Endothelial cell of umbilical vein (primary cell): ENCODE data around the gene FLT3. TPM values are rescaled to one million over a fixed set of nuclear protein-coding genes. Genes with fewer than 3 reads are reported as not detected.

Experiments
- BruUV-seq: library from RNA; stranded (reverse); fragments of 400-500 nt; replicated peaks from 2 replicates; lab custom pipeline; 2021; lab: Mats Ljungman, UMichigan
- CTCF ChIA-PET: fragments of 300-600, 350-600 bp; sonication (Branson Sonifier 250); formaldehyde crosslinking; loops from one replicate; lab custom pipeline; 2021; ENCODE audit warnings: antibody characterized with exemption, inconsistent platforms; lab: Charles Lee
- POLR2A ChIA-PET: fragments of 300-600, 350-600 bp; sonication (Branson Sonifier 250); formaldehyde crosslinking; loops from one replicate; lab custom pipeline; 2021; ENCODE audit warnings: antibody characterized with exemption, inconsistent platforms; lab: Charles Lee
- DNase-seq: peaks from one replicate; pipeline ENCODE4 v3.0.0-alpha.2; 2011; ENCODE audit warnings: low read depth, low spot score
- FAIRE-seq: peaks from 2 replicates; lab custom pipeline; 2011; peaks lifted over from hg19 to GRCh38; lab: Jason Lieb, UNC
- H2AFZ ChIP-seq: 2 replicates; pipeline ENCODE4 v1.6.0; 2012; ENCODE audit warnings: low read depth, low read length, control low read depth, inconsistent platforms
- H3K27ac ChIP-seq: 2 replicates; pipeline ENCODE4 v1.5.1; 2011; ENCODE audit warnings: low read depth, mild to moderate bottlenecking, control low read depth, low read length, moderate library complexity; ENCODE audit not compliant: insufficient read depth
- H3K27me3 ChIP-seq, 2 experiments: 2 replicates each; pipeline versions ENCODE4 v1.6.0 to v1.6.1; 2011; ENCODE audit warnings: low read length in 2 of 2, mixed read lengths in 1 of 2; ENCODE audit not compliant: control insufficient read depth in 2 of 2, insufficient read depth in 2 of 2
- H3K36me3 ChIP-seq, 2 experiments: 2 replicates in 1 of 2; 3 replicates in 1 of 2; pipeline ENCODE4 v1.5.1; 2011; ENCODE audit warnings: low read length in 2 of 2, mild to moderate bottlenecking in 1 of 2, moderate library complexity in 1 of 2; ENCODE audit not compliant: control insufficient read depth in 2 of 2, insufficient read depth in 2 of 2; ENCODE audit errors: extremely low read depth in 1 of 2
- H3K4me1 ChIP-seq: 3 replicates; pipeline ENCODE4 v1.5.1; 2011; ENCODE audit warnings: mild to moderate bottlenecking, low read length; ENCODE audit not compliant: control insufficient read depth, insufficient read depth; ENCODE audit errors: extremely low read depth
- H3K4me2 ChIP-seq: 2 replicates; pipeline ENCODE4 v1.6.1; 2011; ENCODE audit warnings: low read length, control low read depth, mixed read lengths; ENCODE audit not compliant: insufficient read depth
- H3K4me3 ChIP-seq, 3 experiments: fragments of 200-600 bp in 1 of 3; sonication (generic), shearing (Covaris generic) in 1 of 3; replicated peaks in 1 of 3; 2 replicates each; pipeline ENCODE4 v1.5.1; 2011 to 2016; ENCODE audit warnings: control low read depth in 3 of 3, low read length in 3 of 3, mild to moderate bottlenecking in 2 of 3, inconsistent platforms in 1 of 3, low read depth in 1 of 3, moderate library complexity in 1 of 3; ENCODE audit not compliant: insufficient read depth in 1 of 3
- H3K79me2 ChIP-seq: 2 replicates; pipeline ENCODE4 v1.6.0; 2012; ENCODE audit warnings: low read length, inconsistent platforms; ENCODE audit not compliant: control insufficient read depth, insufficient read depth
- H3K9ac ChIP-seq: replicated peaks from 2 replicates; pipeline ENCODE3; 2011; ENCODE audit warnings: low read length, control low read depth; ENCODE audit not compliant: insufficient read depth; ENCODE audit errors: extremely low read depth
- H3K9me1 ChIP-seq: replicated peaks from 3 replicates; pipeline ENCODE4 v1.6.0; 2011; ENCODE audit warnings: mild to moderate bottlenecking, low read length; ENCODE audit not compliant: control insufficient read depth, insufficient read depth; ENCODE audit errors: extremely low read depth
- H3K9me3 ChIP-seq: replicated peaks from 2 replicates; pipeline ENCODE4 v1.5.1; 2012; ENCODE audit warnings: low read length, inconsistent platforms; ENCODE audit not compliant: control insufficient read depth, insufficient read depth
- H4K20me1 ChIP-seq: replicated peaks from 2 replicates; pipeline ENCODE3; 2011; ENCODE audit warnings: mild to moderate bottlenecking, low read length; ENCODE audit not compliant: control insufficient read depth, insufficient read depth; ENCODE audit errors: extremely low read depth
- EZH2 ChIP-seq: IDR thresholded peaks from 2 replicates; pipeline ENCODE4 v1.6.1; 2012; ENCODE audit warnings: borderline replicate concordance, low read depth, mild to moderate bottlenecking, moderate library complexity, low read length, inconsistent platforms; ENCODE audit not compliant: severe bottlenecking
- FOS ChIP-seq: IDR thresholded peaks from 2 replicates; pipeline ENCODE4 v1.6.1; 2011; ENCODE audit warnings: mild to moderate bottlenecking, low read length, moderate library complexity, borderline replicate concordance; ENCODE audit not compliant: insufficient read depth
- GATA2 ChIP-seq: IDR thresholded peaks from 2 replicates; pipeline ENCODE4 v1.7.0; 2011; ENCODE audit warnings: low read depth, mild to moderate bottlenecking, moderate library complexity, mixed read lengths, low read length; ENCODE audit not compliant: insufficient read length, insufficient read depth
- JUN ChIP-seq: IDR thresholded peaks from 2 replicates; pipeline ENCODE4 v1.6.1; 2011; ENCODE audit warnings: borderline replicate concordance, low read depth; ENCODE audit not compliant: insufficient read length, insufficient read depth
- MYC ChIP-seq: IDR thresholded peaks from one replicate; pipeline ENCODE4 v1.6.1; 2011; ENCODE audit warnings: mild to moderate bottlenecking, low read depth, low read length
- dilution Hi-C: fragments of 300-500 bp; cut with MboI; formaldehyde crosslinking; loops from one replicate; pipeline ENCODE4 v1.15.0; 2019; ENCODE audit warnings: low sequenced_read_pairs; ENCODE audit not compliant: extremely low pct_ligation_motif_present
- intact Hi-C: fragments of 100-400 bp; cut with micrococcal nuclease; formaldehyde crosslinking; loops from one replicate; pipeline ENCODE4 v1.10.0; 2022
- polyA plus RNA-seq, 4 experiments: library from polyadenylated mRNA; depleted of rRNA in 3 of 4; stranded (reverse) in 3 of 4; unstranded in 1 of 4; fragments of >200 nt; gene quantifications; 2 replicates each; pipeline versions ENCODE4 v1.2.1 to v1.2.3, GENCODE V29; 2011 to 2012; ENCODE audit warnings: missing spikeins in 1 of 4
- total RNA-seq: library from RNA; stranded (reverse); gene quantifications from 2 replicates; pipeline ENCODE4 v1.2.3, GENCODE V29; 2021

The FLT3 gene
- total and polyA plus RNA-seq, 2 donors (not counting 3 experiments of a cell fraction or from before 2014, with no cell fraction given): 0.03 TPM; not detected in 1

- H3K4me2 ChIP-seq: no peak overlapping the region
- no peak for DNase-seq
- H3K9me3 ChIP-seq: no peaks in the 10 kb centered on the region
- dilution Hi-C loops (no loop called here), intact Hi-C loops (loop anchor here (10.0 kb wide), 1 partner anchor 998 kb away; no protein-coding TSS in a partner anchor)
- no peak overlapping the region for H3K9ac ChIP-seq
- peaks cover 51 to 57% of the 10 kb centered on the region in 2 experiments for H3K27me3 ChIP-seq
- no peak overlapping the region for H2AFZ ChIP-seq
- H3K79me2 ChIP-seq: no peaks in the 10 kb centered on the region
- H3K4me1 ChIP-seq: no peaks in the 10 kb centered on the region
- no peak for FAIRE-seq
- H3K27ac ChIP-seq: no peak overlapping the region
- BruUV-seq: no TSS peak
- TF ChIP-seq FOS (no peak), JUN (no peak), GATA2 (no peak)
- H3K36me3 ChIP-seq: no peaks in the 10 kb centered on the region
- no peak overlapping the region for H3K4me3 ChIP-seq
- no peaks in the 10 kb centered on the region for H3K9me1 ChIP-seq
- ChIA-PET CTCF (interaction anchor here (0.7 to 9.6 kb wide), 5 partner anchors 28 to 622 kb away, joined by 3 to 207 read pairs (median 25); no protein-coding TSS in a partner anchor), POLR2A (no interaction called here)
- H4K20me1 ChIP-seq: no peaks in the 10 kb centered on the region
These were observed 118.0 kb downstream of the FLT3 start for GRCh38 chr13:27982361-27982760.

GRCh38 chr13:27981006-27981708 is 119.2 kb downstream of the FLT3 start:
- intact Hi-C loops: loop anchor here (10.0 kb wide), 1 partner anchor 996 kb away; no protein-coding TSS in a partner anchor
- TF ChIP-seq MYC (no peak), EZH2 (peak; percentile 13)
- BruUV-seq: no TSS peak
- no peaks in the 10 kb centered on the region for H4K20me1 ChIP-seq
- no peaks in the 10 kb centered on the region for H3K4me1 ChIP-seq
- H3K27me3 ChIP-seq: peaks cover 60 to 66% of the 10 kb centered on the region in 2 experiments
- dilution Hi-C loops: no loop called here
- no peak overlapping the region for H3K9ac ChIP-seq
- no peaks in the 10 kb centered on the region for H3K79me2 ChIP-seq
- no peak for DNase-seq
- H3K9me1 ChIP-seq: no peaks in the 10 kb centered on the region
- no peaks in the 10 kb centered on the region for H3K9me3 ChIP-seq
- FAIRE-seq: no peak
- H3K36me3 ChIP-seq: no peaks in the 10 kb centered on the region
- H3K4me3 ChIP-seq: no peak overlapping the region
- no peak overlapping the region for H2AFZ ChIP-seq
- ChIA-PET POLR2A (no interaction called here), CTCF (interaction anchor here (1.2 to 9.6 kb wide), 5 partner anchors 11 to 619 kb away, joined by 3 to 207 read pairs (median 5); no protein-coding TSS in a partner anchor)
- no peak overlapping the region for H3K4me2 ChIP-seq
- H3K27ac ChIP-seq: no peak overlapping the region
